Measurements from ENCODE around the gene ZNF687.

The ZNF687 gene

DNA sequence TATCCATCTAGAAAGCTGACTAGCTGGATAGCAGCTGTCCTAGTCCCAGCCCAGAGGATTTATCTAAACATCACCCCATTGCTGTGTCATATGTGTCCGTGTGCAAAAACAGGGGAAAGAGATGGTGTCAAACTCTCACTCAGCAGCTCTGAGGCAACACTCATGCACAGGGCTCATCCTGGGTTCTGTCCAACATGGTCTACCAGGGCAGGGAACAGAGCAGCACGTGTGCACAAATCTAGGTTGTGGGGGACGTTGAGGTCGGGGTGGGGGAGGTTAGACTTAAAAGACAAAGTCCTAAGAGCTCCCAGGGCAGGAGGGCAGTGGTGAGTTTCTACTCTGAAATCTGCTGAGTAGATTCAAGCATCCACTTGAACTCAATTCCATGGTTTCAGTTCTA is 28.9 kb downstream of the ZNF687 start:
- in situ Hi-C loops (cut with HindIII; ENCODE audit: low sequenced_read_pairs), result loop anchor here (10.0 kb wide), 1 partner anchor 94 kb away; no protein-coding TSS in a partner anchor

DNA sequence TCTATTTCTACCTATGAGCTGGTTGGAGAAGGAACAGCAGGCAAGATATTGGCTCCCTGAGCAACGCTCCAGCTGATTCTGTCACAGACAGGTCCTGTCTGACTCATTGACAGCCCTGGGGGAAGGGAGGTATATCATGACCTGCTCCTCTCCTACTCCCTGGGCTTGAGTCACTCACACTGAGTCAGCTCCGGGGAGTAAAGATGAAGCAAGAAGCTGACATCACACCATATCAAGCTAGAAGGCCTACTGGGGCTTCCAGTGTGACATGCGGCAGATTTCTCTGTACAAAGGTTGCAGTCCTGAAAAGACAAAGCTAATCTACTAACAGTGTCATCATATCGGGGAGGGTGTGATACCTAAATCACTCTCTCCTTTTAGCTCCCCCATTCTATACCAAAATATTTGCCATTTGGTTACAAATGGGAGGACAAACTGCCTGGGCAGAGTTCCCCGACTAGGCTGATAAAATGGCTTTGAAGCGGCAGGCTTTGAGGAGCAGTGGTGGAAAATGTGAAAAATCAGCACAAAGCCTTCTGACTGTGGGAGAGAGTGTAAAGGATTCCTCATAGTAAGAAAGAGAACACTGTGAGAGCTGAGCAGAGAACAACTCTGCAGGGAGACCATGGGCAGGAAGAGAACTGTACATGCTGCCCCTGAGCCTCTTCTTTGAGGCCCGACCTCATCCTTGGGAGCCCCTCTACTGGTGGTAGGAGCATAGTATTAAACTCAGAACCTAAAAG is 29.7 kb downstream of the ZNF687 start:
- in situ Hi-C loops (cut with HindIII; ENCODE audit: low sequenced_read_pairs), result loop anchor here (10.0 kb wide), 1 partner anchor 93 kb away; no protein-coding TSS in a partner anchor

DNA sequence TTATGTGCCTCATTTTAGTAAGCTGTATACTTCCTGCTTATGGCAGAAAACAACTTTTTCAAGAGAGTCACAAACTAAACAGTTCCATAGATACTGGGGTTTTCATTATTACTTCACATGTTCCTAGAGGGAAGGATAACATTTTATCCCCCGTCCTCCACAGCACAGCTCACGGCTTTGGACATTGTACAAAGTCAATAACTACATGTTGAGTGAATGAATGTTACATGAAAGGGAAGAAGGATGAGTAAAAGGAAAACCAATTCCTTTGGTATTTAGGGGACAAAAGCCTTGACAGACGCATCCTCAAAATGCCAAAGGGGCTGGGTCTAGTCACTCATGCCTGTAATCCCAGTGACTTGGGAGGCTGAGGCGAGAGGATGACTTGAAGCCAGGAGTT is 30.3 kb downstream of the ZNF687 start:
- in situ Hi-C loops (cut with HindIII; ENCODE audit: low sequenced_read_pairs), result loop anchor here (10.0 kb wide), 1 partner anchor 92 kb away; no protein-coding TSS in a partner anchor

DNA sequence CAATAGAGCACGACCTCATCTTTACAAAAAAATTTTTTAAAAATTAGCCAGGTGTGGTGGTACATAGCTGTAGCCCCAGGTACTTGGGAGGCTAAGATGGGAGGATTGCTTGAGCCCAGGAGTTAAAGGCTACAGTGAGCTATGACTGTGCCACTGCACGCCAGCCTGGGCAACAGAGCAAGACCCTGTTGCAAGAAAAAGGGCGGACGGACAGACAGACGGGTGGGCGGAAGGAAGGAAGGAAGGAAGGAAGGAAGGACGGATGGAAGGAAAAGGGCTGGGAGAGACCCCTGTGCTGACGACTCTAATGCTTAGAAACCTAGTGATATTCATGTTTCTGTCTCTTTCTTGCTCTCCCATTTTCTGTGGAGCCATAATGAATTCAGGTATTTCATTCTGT is 30.7 kb downstream of the ZNF687 start:
- in situ Hi-C loops (cut with HindIII; ENCODE audit: low sequenced_read_pairs), result loop anchor here (10.0 kb wide), 1 partner anchor 92 kb away; no protein-coding TSS in a partner anchor

DNA sequence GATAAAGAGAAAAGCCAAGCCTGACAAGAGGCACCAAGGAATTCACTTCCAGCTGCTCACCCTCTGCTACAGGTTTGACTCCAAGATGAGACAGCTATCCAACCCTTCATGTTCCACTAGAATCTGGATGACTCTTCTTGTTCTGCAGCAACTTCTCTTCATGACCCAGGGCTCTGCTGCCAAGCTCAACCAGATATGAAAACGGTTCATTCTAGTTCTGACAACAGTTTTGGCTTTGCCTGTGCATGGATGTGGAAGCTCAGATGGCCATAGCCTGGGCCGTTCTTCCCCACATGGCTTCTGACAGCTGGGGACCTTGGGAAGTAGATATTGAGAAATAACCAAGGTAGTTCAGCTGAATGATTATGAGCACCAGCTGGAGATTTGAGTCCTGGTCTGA is 31.4 kb downstream of the ZNF687 start:
- in situ Hi-C loops (cut with HindIII; ENCODE audit: low sequenced_read_pairs), result loop anchor here (10.0 kb wide), 1 partner anchor 91 kb away; no protein-coding TSS in a partner anchor

DNA sequence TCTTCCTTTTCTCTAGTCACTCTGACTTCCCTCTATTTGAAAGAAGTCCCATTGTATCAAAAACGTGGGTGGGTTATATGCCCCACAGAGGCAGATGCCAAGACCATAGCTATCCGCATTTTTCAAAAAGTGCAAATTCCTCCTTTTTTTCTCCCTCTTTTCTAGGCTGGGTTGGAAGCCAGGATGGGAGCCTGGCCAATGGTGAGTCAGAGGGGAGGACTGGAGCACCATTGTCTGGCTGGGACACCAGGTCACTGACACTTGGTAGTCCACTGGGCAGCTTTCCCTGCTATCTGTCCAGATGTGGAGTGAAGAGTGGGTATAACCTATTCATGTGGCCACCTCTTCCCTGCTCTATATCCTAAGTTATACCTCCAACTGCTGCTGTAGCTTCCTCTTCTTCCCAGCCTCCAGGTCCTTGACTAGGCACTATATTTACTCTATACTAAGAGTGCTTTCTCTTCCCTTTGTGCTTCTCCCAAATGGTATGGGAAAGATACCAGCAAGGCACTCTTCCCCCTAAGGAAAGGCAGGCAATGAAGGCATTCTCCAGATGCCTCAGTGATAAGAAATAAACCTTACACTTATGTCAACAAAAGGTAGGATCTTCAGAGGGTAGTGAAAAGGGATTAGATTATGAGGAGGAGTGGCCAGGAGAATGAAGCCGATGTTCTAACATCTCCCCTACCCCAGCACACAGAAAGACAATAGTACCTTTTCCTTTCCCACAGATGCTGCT is 32.2 kb downstream of the ZNF687 start:
- in situ Hi-C loops (cut with HindIII; ENCODE audit: low sequenced_read_pairs), result loop anchor here (10.0 kb wide), 1 partner anchor 90 kb away; no protein-coding TSS in a partner anchor

DNA sequence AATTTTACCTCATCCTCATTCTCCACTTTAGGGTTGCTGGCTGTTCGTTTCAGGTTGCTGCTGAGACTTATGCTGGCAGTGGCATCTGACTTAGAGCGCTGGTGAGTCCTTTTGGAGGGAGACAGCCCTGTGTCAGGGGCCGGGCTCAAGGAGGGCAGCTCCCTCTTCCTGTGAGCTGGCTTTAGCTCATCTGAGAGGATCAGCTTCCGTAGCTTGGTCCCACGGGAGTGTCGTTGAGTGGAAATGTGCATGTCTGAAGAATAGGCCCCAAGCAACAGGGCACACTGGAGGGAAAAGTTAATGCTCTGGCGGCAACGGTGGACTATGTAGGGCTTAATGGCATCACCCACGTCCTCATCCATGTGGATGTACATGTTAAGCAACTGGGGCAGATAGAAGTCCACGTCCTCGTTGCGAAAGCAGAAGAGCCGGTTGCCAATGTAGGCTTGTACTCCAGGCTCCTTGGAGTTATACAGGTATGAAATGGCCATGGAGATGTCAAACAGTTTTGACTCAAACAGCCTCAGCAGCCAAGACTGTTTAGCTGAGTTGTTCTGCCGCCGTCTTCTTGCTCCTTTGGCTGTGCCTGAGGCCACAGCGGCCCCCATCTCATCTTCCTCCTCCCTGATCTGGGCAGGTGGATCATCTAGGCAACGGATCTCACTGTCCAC is 33.6 kb downstream of the ZNF687 start:
- in situ Hi-C loops (cut with HindIII; ENCODE audit: low sequenced_read_pairs), result loop anchor here (10.0 kb wide), 1 partner anchor 89 kb away; no protein-coding TSS in a partner anchor

DNA sequence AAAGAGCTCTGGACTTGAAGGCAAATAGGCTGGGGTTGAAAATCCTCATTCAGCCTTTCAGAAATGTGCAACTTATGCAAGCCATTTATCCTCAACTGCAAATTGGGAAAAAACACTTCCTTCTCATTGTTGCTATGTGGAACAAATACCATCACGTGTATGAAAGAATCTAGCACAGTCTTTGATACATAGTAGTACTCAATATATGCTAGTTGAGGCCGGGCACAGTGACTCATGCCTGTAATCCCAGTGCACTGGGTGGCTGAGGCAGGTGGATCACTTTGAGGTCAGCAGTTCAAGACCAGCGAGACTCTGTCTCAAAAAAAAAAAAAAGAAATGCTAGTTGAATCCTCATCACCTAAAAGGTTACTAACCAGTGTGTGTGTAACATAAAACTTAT is 36.9 kb downstream of the ZNF687 start:
- in situ Hi-C loops (cut with HindIII; ENCODE audit: low sequenced_read_pairs), result loop anchor here (10.0 kb wide), 1 partner anchor 86 kb away; no protein-coding TSS in a partner anchor

DNA sequence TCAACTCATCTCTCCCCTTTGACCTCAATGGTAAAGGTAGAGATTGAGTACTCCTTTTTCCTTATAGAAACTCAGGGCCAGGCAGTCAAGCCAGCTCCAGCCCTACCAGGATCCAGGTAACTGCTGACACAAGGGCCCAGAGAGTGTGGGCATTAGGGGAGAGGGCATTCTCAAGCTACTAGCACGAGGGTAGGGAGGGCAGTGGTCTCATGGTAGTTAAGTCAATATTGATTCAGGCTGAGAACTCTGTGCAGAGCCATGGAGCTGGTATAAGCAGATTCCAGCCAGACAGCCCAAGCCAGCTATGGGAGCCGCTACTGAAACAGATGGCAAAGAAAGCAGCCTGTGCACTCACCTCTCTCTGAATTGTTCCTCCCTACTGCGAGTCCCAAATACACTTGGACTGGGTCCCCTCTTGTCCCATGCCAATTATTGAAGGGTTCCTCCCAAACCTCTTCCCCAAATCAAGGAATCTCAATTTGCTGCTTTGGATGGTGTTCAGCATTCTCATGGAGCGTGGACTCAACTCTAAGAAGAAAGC is 42.4 kb downstream of the ZNF687 start:
- in situ Hi-C loops (cut with HindIII; ENCODE audit: low sequenced_read_pairs), result loop anchor here (5.0 to 10.0 kb wide), 2 partner anchors 42 to 80 kb away; partner anchors contain the start of gene ZNF687

DNA sequence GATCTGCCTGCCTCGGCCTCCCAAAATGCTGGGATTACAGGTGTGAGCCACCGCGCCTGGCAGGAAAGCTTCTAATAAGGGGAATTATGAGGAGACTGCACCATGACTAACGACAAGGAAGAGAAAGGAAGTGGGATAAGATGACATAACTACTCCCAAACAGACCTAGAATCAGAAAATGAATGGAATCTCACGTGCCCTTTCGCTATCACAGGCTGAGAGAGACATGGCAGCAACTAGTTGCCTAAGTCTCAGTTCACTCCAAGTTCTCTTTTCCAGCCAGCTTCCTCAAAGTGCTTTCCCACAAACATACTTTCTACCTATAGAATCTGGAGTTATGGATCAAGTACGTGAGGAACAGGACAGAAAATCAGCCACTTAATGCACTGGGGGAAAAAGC is 43.1 kb downstream of the ZNF687 start:
- in situ Hi-C loops (cut with HindIII; ENCODE audit: low sequenced_read_pairs), result loop anchor here (10.0 kb wide), 1 partner anchor 80 kb away; no protein-coding TSS in a partner anchor

DNA sequence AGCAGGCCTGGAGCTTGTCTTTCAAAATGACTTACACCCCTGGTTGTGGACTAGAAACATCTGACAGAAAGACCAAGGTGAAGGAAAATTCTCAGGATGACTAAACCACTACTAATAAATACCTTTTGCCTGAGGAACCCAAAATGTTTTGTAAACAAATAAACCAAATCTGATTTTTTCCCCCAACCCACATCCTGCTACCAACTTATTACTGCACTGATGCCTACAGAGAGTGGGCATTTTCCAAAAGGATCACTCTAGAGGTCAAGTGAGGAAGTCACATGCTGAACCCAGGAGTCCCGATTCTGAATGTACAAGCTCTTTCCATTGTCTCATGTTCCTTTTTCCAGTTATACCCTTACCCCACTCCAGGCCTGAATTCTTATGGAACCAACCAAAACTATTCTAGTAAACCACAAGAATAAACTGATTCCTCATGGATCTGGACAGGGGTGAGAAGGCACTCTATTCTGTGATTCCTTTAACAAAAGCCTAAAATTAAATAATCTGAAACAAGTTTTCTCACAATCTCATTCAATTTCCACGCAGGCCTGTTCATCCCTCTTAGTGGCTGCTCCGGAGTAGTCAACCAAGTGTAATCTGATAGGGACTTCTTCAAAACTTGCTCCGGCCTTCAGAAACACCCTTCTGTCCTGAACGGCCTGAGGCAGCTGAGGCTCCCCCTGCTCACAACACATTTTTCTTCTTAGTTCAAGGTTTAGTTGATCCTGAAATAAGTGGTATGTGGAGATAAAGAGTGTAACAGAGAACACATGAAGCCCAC is 43.7 kb downstream of the ZNF687 start:
- in situ Hi-C loops (cut with HindIII; ENCODE audit: low sequenced_read_pairs), result loop anchor here (10.0 kb wide), 1 partner anchor 81 kb away; no protein-coding TSS in a partner anchor

DNA sequence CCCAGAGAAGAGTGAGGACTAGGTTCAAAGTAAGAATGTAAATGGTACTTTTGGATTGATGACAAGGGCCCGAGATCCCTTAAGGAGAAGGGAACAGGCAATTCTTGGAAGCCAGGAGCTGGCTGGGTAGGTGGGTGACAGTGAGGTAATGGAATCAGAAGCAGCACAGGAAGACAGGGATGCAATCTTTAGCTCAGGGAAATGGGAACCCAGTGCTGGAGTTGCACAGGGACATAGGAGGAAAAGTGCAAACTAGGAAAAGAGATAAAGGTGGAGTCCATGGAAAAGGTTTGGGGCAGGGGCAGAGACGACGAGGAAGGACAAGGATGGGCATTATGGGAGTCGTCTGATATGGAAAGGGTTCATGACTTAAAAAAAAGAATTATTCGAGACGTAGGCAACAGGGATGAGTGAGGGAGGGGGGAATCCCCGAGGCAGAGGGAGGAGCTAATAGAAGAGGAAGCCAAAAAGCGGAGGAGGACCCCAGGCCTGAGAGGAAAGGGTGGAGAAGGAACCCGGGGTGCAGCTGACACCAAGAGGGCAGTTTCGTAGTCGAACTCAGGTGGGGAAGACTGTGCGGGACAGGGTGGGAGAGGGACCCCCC is 44.6 kb downstream of the ZNF687 start:
- in situ Hi-C loops (cut with HindIII; ENCODE audit: low sequenced_read_pairs), result loop anchor here (10.0 kb wide), 1 partner anchor 82 kb away; no protein-coding TSS in a partner anchor

DNA sequence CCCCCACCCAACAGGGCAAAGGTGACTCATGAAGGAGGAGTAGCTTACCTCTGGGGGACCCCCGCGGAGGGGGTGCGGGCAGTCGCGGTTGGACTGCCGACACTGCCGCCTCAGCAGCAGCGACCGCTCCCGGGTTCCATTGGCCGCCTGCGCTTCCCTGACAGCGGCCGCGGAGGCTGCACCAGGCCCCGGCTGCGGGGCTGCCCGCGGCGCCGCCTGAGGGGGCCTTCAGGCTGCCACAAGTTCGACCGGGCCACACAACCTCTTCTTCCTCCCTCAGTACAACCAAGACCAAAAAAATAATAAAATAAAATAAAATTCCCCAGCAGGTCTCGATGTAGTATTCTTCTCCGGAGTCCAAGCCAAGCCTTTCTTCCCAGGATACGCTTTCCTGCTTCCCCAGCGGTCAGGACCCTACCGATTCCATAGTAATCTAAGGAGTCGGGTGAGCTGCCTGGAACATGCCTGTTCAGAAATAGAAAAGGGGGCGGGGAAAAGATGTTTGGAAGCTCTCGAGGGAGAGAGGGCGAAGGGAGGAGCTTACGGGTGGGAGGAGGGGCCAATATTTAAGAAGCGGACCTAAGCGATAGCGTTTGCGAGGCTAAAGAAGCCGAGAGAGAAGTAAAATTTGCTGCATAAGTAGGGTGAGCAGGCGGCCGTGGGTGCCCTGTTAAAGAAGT is 45.3 kb downstream of the ZNF687 start, which contains the start of gene PI4KB:
PI4KB (minus strand) TSS at position 194 of the 680 bp plus-strand sequence. CDS start 10,935 bp downstream, outside the sequence.
- in situ Hi-C loops (cut with HindIII; ENCODE audit: low sequenced_read_pairs), result loop anchor here (10.0 kb wide), 1 partner anchor 83 kb away; no protein-coding TSS in a partner anchor

DNA sequence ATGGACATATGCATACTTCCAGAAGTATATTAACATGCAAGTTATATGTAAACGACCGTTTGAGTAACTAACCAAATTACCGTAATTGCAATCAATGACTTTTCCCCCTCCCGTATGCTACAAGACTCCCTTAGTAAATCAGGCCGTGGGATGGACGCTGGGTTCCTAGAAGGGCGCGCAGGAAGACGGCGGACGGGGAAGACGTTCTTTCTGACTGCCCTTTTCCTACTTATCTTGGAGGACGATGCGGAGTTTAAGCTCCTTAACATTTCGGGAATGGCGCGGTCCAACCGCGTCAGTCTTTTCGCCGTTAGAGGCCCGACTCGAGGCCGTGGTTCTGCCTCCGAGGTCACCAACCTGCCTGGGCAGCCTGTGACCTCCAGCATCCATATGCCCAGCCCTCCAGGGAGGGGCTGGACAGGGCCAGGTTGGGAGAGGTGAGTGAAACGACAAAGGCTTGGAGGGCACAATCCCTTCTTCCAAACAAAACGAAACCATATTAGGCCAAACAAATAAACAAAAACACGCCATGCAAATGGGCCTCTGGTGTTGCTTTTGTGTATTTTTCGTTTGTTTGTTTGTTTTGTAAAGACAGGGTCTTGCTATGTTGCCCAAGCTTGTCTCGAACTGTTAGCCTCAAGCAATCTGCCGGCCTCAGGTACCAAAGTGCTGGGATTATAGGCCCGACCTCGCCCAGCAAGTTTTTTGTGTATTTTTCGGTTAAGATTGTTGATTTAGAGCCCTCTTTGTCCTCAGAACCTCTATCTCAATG is 46.0 kb downstream of the ZNF687 start:
- in situ Hi-C loops (cut with HindIII; ENCODE audit: low sequenced_read_pairs), result loop anchor here (10.0 kb wide), 1 partner anchor 83 kb away; no protein-coding TSS in a partner anchor

DNA sequence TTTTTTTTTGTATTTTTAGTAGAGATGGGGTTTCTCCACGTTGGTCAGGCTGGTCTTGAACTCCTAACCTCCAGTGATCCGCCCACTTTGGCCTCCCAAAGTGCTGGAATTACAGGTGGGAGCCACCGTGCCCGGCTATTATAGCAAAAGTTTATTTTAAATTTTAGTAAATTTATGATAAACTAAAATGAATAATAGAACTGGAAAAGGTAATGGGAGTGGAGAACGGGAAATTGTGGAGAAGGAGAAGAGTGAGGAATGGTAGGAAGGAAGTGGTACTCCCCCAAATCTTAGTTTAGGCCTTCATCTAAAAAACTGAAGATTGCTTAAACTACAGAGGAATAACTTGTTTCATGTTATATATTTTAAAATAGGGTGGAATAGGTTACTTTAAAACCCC is 52.7 kb downstream of the ZNF687 start:
- in situ Hi-C loops (cut with HindIII; ENCODE audit: low sequenced_read_pairs), result no loop called here

DNA sequence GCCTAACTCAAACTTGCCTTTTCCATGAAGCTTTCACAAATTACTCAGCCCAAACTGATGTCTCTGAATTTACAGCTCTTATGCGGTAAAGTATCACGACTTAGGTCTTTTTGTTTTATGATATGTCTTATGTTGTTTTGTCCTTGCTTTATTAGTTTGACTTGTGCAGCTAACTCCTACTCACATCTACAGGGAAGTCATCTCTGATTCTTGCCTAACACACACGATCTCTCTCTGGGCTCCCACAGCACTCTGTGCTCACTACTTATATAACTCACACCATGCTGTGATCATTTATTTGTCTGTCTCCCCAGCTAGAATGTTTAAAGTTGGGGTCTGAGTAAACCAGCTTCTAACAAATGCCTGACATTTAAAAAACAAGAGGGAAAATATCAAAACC is 54.5 kb downstream of the ZNF687 start:
- in situ Hi-C loops (cut with HindIII; ENCODE audit: low sequenced_read_pairs), result no loop called here

DNA sequence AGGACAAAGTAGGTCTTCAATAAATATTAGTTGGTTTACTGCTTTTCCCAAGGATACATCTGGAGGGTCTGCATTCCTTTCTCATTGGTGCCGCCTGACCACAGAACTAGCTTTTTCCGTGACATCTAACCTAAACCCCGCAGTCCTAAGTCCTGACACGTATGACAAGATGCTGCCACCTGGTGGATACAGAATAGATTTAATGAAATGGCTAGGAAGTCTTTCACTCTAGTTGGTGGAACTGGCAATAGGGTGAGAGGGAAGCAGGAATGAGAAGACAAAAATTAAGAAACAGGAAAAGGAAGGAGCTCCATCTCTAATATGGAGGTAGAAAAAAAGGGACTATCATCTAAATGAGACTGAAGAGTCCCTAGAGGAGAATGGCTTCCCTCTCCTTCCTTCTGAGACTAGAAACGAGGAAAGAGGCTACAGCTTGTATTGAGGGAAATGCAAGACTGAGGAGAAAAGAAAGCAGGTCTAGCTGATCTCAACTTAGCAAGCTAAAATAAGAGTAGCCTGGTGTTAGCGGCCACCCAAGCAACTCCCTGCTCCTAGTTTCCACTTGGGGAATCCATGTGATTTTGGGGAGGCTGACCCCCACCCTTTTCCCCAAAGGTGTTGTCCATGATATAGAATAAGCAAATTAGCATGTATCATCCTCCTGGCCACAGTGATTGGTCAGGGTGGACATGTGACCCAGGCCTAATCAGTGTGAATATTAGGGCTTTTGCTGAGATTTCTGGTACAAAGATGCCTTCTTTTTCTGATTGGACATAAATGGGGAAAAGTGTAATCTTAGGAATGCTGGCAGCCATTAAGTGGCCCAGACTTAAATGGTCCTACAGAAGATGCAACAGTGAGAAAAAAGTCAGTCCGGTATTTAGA is 59.0 kb downstream of the ZNF687 start:
- in situ Hi-C loops (cut with HindIII; ENCODE audit: low sequenced_read_pairs), result no loop called here

Data from endothelial cell of hepatic sinusoid (primary cell).